NCI-H2029 treated with DMSO at 0.1 percent for 48 hours (cell line): Measurements from ENCODE around the gene METTL23.
"Not testable (repeated sequence)": the region's sequence is repeated elsewhere in the genome, so short reads cannot be mapped to it uniquely, and the experiment has no call there.

Experiments
- DNase-seq: peaks from one replicate; lab custom pipeline; 2025; lab: John Stamatoyannopoulos, UW

METTL23 gene

DNA sequence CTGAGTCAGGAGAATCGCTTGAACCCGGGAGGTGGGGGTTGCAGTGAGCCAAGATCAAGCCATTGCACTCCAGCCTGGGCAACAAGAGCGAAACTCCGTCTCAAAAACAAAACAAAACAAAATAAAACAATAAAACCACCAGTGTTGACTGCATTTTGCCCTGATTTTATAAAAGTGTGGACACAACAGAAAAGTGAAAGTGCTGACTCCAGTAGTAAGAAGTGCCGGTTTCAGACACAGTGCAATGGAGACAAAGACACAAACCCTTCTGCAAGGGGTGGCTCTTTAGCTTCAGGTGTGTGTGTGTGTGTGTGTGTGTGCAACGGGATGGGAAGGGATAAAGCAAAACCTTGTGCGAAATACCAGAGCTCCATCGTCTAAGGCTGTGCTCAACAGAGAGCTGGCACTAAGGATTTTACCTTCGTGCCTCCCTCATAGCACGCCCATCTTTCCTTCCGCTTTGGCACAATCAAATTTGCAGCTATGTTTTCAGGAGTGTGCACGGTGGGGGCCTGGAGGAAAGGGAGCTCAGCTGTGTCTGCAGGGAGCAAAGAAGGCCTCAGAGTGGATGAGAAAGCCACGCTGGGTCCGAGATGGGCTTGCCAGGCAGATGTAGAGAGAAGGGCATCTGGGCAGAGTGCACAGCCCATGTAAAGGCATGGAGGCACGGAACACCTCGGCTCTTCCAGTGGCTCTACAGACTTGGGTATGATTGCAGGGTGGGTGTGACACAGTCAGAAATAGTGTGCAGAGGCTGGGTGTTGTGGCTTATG lies 31.4 kb upstream of the METTL23 start:
- no peak for DNase-seq

DNA sequence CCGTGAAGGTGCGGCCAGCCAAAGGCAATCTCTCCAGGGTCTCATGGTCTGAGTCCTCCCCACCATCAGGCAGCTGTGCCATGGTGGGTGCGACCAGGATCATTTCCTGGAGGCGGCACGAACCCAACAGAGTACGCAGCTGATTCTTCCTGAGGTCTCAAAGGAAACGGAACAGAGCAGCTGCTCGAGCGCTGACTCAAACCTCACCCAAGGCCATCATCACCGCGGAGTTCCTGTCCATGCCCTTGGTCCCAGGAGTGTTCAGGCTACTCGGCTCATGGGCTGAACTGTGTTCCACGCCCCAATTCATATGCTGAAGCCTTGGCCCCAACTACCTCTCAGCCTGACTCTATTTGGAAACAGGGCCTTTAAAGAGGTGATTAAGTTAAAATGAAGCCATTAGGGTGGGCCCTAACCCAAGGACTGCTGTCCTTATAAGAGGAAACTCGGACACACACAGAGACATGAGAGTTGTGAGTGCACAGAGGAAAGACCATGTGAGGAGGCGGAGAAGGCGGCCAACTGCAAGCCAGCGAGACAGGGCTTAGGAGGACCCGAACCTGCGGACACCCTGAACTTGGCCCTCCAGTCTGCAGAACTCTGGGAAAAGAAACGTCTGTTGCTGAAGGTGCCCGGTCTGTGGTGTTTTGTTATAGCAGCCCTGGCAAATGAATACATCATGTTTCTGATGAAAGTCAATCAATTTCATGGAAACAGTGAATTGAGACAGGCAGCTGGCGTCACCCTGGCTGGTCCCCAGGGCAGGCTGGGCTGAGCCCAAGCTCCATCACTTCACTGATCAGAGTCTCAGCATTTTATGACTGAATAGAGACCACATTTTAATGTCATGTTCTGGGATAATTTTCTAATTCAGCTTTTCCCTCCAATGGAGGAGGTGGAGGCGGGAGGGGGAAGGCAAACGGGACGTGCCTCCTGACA lies 29.6 kb upstream of the METTL23 start:
- no peak for DNase-seq

DNA sequence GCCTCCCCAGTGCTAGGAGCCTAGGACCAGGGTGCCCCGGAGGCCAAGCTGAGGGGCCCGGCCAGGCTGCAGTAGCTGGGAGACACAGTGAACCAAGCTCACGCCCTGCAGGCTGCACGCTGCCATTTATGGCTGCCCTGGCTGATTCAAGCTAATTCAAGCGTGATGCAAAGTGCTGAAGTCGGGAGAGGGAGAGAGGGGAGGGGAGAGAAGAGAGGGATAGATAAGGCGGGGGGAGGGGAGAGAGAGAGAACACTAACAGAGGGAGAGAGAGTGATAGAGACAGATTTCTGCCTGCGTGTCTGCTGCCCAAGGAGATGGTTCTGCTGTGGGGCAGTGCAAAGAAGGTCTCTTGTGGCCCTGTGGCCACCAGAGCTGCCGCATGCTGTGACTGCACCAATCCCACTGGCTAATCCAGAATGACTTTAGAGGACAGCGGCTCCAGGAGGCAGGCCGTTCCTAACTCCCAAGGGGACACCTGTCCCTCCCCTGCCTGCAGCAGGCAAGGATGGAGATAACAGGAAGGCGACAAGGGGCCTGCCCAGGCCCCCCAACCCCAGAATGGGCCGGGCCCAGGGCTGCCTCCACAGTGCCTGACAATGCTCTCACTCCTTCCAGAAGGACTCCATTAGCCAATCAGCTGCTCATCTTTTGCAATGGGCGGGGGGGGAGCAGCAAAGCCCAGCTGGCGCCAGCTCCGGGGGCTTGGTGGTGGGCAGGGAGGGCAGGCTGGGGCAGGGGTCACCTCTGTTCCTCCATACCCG lies 28.8 kb upstream of the METTL23 start:
- DNase-seq = no peak

DNA sequence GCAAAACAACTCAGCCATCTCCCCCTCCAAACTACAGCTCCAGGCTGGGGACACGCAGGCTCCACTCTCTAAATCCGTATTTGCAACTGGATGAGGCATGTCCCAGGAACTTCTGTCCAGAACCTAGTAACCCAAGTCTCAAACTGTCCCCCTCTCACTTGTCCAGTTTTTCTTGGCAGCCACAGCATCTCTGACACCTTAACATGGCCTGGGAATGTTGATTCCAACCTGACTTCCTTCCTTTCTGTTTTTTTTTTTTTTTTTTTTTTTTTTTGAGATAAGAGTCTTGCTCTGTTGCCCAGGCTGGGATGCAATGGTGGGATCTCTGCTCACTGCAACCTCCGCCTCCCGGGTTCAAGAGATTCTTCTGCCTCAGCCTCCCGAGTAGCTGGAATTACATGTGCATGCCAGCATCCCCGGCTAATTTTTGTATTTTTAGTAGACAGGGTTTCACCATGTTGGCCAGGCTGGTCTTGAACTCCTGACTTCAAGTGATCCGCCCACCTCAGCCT lies 28.1 kb upstream of the METTL23 start:
- not testable (repeated sequence) for DNase-seq

- no peak for DNase-seq
Measured at GRCh38 chr17:76700270-76700616, 26.4 kb upstream of the METTL23 start.

DNA sequence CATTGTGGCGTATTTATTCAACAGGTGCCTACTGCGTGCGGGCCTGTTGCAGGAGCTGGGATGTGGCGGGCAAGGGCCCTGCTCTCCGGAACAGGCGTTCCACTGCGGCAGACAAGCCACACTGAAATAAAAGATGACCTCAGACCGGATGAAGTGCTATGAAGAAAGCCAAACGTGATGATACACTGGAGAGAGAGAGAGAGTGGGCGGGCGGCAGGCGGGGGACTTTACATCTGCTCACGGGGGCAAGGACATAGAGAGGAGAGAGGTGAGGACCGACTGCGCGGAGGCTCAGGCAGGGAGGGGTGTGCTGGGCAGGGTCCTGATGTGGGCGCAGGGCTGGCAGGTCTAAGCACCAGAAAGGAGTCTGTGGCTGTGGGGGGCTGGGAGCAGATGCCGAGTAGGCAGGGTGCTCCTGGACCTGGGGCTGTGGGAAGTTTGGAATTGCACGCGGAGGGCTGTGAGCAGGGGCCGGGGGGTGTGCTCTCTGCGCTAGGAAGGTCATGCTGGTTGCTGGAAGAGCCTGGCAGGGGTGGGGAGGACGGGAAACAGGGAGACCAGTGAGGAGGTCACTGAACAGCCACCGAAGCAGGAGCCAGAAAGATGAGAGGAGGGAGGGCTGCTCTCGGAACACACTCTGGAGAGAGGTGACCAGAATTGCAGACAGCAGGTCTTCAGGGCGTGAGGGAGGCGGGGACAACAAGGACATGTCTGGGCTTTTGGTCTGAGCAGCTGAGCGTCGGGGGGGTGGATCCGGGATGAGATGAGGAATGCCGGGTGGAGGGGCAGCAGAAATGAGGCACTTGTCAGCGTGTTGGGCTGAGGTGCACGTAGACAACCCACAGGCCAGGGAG lies 25.8 kb upstream of the METTL23 start:
- no peak for DNase-seq

- no peak for DNase-seq
Measured at GRCh38 chr17:76701471-76701967, 25.1 kb upstream of the METTL23 start.

GRCh38 chr17:76702076-76702475 lies 24.6 kb upstream of the METTL23 start:
- no peak for DNase-seq

- DNase-seq = no peak
Measured at GRCh38 chr17:76702941-76703637, 23.6 kb upstream of the METTL23 start.

DNA sequence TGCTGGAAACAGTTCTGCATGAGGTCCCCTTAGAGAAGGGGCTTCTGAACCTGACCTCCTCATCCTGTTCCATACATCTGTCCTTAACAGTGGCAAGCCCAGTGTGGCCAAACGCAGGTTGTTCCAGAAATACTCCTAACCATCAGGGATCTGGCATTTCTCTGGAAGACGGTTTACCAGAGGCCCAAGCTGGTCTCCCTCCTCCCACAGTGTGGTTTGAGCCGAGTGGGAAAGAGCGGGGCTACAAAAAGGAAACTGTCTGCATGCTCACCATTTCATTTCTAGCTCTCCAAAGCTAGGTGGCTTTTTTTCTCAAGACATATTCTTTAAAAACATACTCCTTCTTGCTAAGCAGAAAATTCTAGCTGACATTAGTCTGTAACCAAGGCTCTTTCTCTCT lies 21.8 kb upstream of the METTL23 start:
- no peak for DNase-seq

DNA sequence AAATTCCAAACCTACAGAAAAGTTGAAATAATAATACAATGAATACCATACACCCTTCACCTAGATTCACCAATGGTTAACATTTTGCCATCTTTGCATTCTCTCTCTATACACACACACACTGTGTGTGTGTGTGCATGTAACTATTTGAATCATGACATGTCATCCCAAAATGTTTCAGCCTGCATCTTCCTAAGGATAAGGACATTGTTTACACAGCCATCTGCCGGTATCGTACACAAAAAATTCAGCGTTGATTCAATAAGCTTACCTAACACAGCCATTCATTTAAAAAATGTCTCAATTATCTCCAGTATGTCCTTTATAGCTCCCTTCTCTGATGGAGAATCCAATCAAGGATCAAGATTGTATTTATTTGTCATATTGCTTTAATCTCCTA lies 19.8 kb upstream of the METTL23 start:
- no peak for DNase-seq

DNA sequence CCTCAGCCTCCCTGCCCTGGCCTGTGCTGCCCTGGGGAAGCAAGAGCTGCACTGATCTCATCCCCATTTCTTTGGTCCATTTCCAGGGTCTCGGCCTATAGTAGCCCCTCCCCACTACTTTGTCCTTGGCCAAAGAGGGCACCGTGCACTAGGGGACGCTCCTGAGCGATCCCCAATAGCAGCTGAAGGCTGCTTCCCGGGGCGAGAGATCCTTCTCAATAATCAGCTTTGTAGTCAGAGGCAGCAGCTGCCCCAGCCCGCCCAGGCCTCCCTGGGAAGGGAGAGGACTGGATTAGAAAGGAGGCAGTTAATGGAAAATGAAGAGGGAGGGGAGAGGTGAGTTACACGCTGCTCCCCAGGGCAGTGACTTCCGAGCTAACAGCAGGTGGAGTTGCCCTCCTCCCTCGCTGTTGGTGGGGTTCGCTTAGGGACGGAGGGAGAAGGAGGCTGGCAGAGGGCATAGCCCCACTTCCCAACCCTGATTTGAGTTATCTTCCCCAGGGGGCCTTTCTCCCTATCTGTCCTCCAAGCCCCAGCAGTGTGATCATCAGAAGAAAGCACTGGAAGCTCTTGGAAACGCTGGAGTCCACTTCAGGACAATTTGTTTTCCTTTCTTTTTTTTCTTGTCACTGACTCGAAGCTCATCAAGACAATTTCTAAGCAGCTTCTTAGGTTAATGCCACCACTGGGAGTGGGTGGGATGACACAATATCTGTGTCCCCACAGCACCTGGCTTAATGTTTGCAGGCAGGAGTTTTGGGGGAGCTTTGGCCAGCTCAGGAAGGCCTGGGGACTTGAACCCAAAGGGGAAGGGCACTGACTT lies 18.4 kb upstream of the METTL23 start:
- DNase-seq = no peak

GRCh38 chr17:76709077-76709950 lies 17.3 kb upstream of the METTL23 start:
- DNase-seq = no peak

GRCh38 chr17:76709951-76710862 lies 16.4 kb upstream of the METTL23 start:
- not testable (repeated sequence) for DNase-seq

GRCh38 chr17:76710863-76711611 lies 15.6 kb upstream of the METTL23 start, which contains the start of gene MXRA7:
TSS of gene MXRA7 (minus strand) at chr17:76710965. CDS start at chr17:76710946, 19 bp downstream.
- DNase-seq = no peak

GRCh38 chr17:76712321-76712720 lies 14.3 kb upstream of the METTL23 start:
- DNase-seq = not testable (repeated sequence)

DNA sequence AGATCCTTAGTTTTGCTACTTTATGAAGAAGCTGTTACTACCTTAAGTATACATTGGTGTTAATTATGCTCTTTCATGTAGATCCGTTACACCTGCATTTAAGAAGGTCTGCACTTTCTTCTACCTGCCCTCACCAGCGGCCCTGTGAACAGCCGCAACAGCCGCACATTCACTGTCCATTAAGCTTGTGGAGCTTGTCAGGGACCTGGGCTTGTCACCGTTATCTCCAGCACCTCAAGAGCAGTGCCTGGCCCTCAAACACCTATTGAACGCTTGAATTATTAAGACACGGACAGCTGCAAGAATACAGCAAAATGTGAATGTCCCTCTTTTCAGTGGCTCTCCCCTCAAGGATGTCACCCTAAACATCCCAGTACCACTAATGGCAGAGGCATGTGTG lies 12.9 kb upstream of the METTL23 start:
- DNase-seq = no peak
